Brain microvascular endothelial cell (primary cell): ENCODE data around the gene PMEPA1.

ENCODE experiments used
- DNase-seq: peaks from one replicate; pipeline ENCODE4 v3.0.0-alpha.2; 2020
- H3K27ac ChIP-seq: fragments of 250-450 bp; sonication (Bioruptor Pico); 2 replicates; pipeline ENCODE4 v1.5.1; 2020; ENCODE audit warnings: mild to moderate bottlenecking, moderate library complexity
- H3K27me3 ChIP-seq: fragments of 250-450 bp; sonication (Bioruptor Pico); replicated peaks from 2 replicates; pipeline ENCODE4 v1.5.1; 2020; ENCODE audit warnings: mild to moderate bottlenecking
- H3K36me3 ChIP-seq: fragments of 250-450 bp; sonication (Bioruptor Pico); replicated peaks from 2 replicates; pipeline ENCODE4 v1.5.1; 2020; ENCODE audit warnings: mild to moderate bottlenecking
- H3K4me3 ChIP-seq: 2 replicates; pipeline ENCODE4 v1.5.1; 2011; ENCODE audit warnings: low read depth, mild to moderate bottlenecking, control low read depth, low read length, moderate library complexity
- in situ Hi-C: cut with HindIII; loops from 2 replicates; pipeline ENCODE4 v1.10.0; 2017; ENCODE audit warnings: low sequenced_read_pairs, low pct_ligation_motif_present
- TF ChIP-seq, protein P1 (sequence below): IDR thresholded peaks from 2 replicates; pipeline ENCODE4 v1.5.1; 2011; ENCODE audit warnings: low read depth, mild to moderate bottlenecking, moderate library complexity, low read length, control low read depth, inconsistent platforms; ENCODE audit errors: missing control alignments

Gene PMEPA1

DNA sequence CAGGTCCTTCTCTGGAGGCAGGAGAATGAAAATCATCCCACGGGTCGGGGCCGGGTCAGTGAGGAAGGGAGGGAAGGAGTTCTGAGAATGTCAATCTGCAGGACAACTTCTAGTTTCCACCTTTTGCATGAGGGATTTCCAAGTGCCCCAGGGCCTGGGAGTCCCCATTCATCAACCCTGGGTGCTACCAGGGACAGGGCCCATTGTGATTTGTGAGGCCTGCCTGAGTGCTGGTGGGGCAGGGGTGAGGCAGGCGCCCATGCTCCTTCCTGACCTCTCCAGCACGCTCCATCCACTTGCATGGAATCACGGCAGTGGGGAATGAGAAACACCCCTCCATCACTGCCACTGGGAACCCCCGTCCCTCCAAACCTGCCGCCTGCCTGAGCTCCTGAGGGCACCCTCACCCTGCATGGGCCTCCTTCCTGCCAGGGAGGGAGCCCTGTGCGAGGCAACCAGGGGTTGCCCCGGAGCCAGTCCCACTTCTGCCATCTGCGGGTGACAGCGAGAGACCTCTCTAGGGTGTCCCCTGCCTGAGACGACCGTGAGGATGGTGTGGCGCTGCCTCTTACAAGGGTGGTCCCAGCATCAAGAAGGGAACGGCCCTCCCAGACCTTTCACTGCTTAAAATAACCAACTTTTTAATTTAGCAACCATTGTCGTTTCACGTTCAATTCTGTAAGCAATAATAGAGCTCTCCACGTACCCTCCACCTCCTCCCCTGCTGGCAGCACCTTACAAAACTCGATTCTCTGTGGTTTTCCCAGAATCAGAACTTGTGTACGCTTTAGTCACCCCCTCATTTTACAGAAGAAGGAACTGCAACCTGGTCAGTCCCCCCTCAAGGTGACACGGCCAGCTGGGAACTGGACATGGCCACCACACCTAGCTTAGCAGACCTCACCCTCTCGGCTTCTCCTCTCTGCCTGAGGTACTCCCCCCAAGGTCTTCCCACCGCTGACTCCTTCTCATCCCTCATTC lies 28.6 kb downstream of the PMEPA1 start:
- Histone ChIP-seq H3K4me3 (no peak overlapping the region), H3K36me3 (no peaks in the 10 kb centered on the region), H3K27ac (no peak overlapping the region), H3K27me3 (no peaks in the 10 kb centered on the region)
- TF ChIP-seq, protein P1, sequence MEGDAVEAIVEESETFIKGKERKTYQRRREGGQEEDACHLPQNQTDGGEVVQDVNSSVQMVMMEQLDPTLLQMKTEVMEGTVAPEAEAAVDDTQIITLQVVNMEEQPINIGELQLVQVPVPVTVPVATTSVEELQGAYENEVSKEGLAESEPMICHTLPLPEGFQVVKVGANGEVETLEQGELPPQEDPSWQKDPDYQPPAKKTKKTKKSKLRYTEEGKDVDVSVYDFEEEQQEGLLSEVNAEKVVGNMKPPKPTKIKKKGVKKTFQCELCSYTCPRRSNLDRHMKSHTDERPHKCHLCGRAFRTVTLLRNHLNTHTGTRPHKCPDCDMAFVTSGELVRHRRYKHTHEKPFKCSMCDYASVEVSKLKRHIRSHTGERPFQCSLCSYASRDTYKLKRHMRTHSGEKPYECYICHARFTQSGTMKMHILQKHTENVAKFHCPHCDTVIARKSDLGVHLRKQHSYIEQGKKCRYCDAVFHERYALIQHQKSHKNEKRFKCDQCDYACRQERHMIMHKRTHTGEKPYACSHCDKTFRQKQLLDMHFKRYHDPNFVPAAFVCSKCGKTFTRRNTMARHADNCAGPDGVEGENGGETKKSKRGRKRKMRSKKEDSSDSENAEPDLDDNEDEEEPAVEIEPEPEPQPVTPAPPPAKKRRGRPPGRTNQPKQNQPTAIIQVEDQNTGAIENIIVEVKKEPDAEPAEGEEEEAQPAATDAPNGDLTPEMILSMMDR, result no peak
- in situ Hi-C loops, result no loop called here
- no peak for DNase-seq

DNA sequence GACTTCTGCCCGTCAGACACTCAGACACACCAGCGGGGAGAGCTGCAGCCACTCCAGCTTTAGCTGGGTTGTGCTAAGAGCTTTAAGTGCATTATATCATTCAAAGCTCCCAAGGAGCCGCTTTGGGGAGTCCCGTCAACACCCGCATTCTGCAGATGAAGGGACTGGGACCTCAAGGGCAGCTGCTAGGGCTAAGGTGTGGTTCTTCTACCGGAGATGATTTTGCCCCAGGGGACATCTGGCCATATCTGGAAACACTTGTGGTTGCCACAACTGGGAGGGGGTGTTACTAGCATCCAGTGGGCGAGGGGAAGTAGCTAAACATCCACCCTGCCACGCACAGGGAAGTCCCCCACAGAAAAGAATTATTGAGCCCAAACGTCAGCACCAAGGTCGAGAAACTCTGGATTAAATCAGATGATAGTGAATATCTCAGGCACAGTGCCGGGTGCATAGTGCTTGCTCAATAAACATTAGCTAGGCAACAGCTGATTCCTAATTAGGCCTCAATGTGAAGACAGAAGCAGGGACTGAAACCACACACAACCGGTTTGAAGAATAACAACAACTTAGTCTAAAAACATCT lies 29.6 kb downstream of the PMEPA1 start:
- TF ChIP-seq, protein P1, result no peak
- in situ Hi-C loops, result no loop called here
- Histone ChIP-seq H3K27ac (no peak overlapping the region), H3K36me3 (no peaks in the 10 kb centered on the region), H3K4me3 (no peak overlapping the region), H3K27me3 (no peaks in the 10 kb centered on the region)
- DNase-seq, result no peak

DNA sequence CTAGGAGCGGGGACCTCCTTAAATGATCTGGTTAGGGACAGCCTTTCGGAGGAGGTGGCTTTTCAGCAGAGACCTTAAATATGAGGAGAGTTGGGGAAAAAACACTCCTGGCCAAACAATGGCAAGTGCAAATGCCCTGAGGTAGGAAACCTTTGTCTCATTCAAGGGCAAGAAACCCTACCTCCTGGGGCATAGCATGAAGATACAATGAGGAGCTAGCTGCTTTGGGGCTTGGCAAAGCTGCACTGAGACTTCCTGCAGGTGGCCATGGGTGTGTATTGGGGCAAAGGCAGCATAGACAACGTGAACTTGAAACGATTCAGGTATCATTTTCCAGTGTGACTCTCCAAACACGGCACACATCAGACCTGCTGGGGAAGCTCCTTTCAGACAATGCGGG lies 30.7 kb downstream of the PMEPA1 start:
- TF ChIP-seq, protein P1, result no peak
- Histone ChIP-seq H3K27ac (no peak overlapping the region), H3K36me3 (no peaks in the 10 kb centered on the region), H3K27me3 (no peaks in the 10 kb centered on the region), H3K4me3 (no peak overlapping the region)
- in situ Hi-C loops, result no loop called here
- no peak for DNase-seq

DNA sequence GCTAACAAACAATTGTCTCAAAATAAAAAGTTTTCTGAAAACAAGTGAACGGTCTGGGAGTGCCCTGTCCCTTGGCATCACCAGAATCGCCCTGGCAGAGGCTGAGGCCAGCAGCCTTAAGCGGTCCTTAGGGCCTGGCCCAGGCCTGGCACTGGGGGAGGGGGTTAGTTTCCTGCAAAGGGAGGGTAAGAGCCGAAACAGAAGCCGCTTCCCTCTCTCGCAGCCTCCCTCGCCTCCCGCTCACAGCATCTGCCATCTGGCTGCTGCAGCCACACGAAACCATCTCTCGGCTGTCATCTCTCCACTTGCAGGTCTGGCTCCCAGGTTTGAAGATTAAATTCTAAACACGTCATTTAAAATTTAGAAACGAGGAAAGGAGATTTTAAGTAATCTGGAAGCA lies 31.5 kb downstream of the PMEPA1 start:
- no peaks in the 10 kb centered on the region for H3K27me3 ChIP-seq
- no peak overlapping the region for H3K27ac ChIP-seq
- H3K36me3 ChIP-seq, result no peaks in the 10 kb centered on the region
- in situ Hi-C loops, result no loop called here
- TF ChIP-seq, protein P1, result no peak
- H3K4me3 ChIP-seq, result no peak overlapping the region
- no peak for DNase-seq

DNA sequence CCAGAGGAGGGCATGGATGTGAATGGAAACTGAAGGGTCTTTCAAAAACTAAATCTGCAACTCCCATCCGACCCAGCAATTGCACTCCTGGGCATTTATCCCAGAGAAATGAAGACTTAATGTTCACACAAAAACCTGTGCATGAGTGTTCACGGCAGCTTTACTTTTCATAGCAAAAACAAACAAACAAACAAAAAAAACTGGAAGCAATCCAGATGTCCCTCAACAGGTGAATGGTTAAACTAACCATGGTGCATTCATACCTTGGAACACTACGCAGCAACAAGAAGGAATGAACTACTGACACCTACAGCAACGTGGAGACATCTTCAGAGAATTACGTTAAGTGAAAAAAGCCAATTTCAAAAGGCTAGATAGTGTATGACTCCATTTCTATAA lies 32.2 kb downstream of the PMEPA1 start:
- TF ChIP-seq, protein P1, result no peak
- in situ Hi-C loops, result no loop called here
- H3K27ac ChIP-seq, result no peak overlapping the region
- no peak overlapping the region for H3K4me3 ChIP-seq
- no peaks in the 10 kb centered on the region for H3K36me3 ChIP-seq
- no peaks in the 10 kb centered on the region for H3K27me3 ChIP-seq
- DNase-seq, result no peak
